ENCODE results near the gene MUC6. TPM values are rescaled to one million over a fixed set of nuclear protein-coding genes. Genes with fewer than 3 reads are reported as not detected.

The MUC6 gene
- total and polyA plus RNA-seq, 2 of the 8 experiments (the other 6 are each of a cell fraction or from before 2014, with no cell fraction given): not detected

DNA sequence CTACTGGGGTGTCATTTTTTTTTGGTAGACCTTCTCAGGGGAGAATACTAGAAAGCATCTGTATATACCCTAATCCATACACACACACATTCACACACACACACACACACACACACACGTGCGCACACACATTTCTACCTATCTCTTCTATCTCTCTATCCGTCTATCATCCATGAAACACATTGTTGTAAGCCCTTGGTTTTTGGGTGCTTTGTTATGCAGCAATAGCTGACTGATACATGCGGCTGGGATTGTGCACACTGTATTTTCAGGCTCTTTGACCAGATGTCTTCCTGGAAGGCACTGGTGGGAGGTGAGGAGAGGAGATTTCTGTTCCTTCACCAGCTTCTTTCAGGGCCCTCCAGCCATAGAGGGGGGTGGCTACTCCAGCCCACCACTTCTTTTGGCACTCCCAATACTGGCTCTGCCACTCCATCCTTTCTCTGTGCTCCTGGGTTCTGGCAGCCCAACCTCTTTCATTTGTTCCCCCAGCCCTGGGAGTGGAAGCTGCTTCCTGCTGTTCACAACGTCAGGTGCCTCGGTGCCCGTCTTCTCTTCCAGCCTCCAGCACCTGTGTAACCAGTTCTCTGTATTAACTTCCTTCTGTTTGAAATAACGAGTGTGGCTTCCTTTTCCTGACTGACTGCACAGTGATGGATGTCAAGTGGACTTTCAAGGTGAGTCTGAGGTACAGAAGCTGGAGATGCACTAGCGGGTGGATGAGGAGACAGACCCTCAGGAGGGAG is 25.7 kb upstream of the MUC6 start:
- Histone ChIP-seq H4K91ac (replicated peaks; ENCODE audit: insufficient read length, low read length) (no peak overlapping the region), H4K20me1 (replicated peaks in 1 of 2; ENCODE audit: control insufficient read depth in 1 of 2, insufficient read depth in 2 of 2, low read length in 2 of 2) (peaks cover 0 to 3% of the 10 kb centered on the region in 2 experiments), H3K4me1 (replicated peaks in 1 of 4; ENCODE audit: control insufficient read depth in 3 of 4, insufficient read depth in 4 of 4, low read length in 3 of 4) (no peaks in the 10 kb centered on the region), H2BK12ac (ENCODE audit: low read depth, low read length) (no peak overlapping the region), H3K4ac (replicated peaks; ENCODE audit: insufficient read length, low read depth, low read length) (no peak overlapping the region), H3K9me3 (ENCODE audit: insufficient read depth in 2 of 2, low read depth in 1 of 2, low read length in 1 of 2) (peaks cover 4 to 5% of the 10 kb centered on the region in 2 experiments; a peak in 2 of 4 replicates), H2BK20ac (ENCODE audit: low read length) (no peak overlapping the region), H4K8ac (ENCODE audit: extremely low read depth, insufficient read depth, low read length) (no peak overlapping the region), H3K14ac (ENCODE audit: insufficient read length) (no peak overlapping the region), H2AFZ (ENCODE audit: low read length) (no peak overlapping the region), H2BK5ac (ENCODE audit: low read depth, low read length) (no peak overlapping the region), H3K79me2 (ENCODE audit: control insufficient read depth in 1 of 2, insufficient read depth in 2 of 2, low read length in 2 of 2) (no peaks in the 10 kb centered on the region), H4K5ac (ENCODE audit: insufficient read length, low read depth, low read length) (no peak overlapping the region), H3K27ac (ENCODE audit: low read depth, low read length) (no peak overlapping the region), H2BK15ac (ENCODE audit: low read length) (no peak overlapping the region), H3K23ac (ENCODE audit: insufficient read length) (no peak overlapping the region), H3K36me3 (ENCODE audit: control insufficient read depth in 2 of 4, insufficient read depth in 4 of 4, low read length in 3 of 4) (no peaks in the 10 kb centered on the region), H3K56ac (replicated peaks; ENCODE audit: insufficient read length, low read depth, low read length) (no peak overlapping the region), H3K9ac (replicated peaks in 1 of 4; ENCODE audit: extremely low read depth in 1 of 4, low read depth in 3 of 4, low read length in 3 of 4) (no peak overlapping the region), H3K27me3 (replicated peaks in 1 of 4; ENCODE audit: control insufficient read depth in 3 of 4, extremely low read depth in 1 of 4, insufficient read depth in 3 of 4, low read length in 3 of 4) (no peaks in the 10 kb centered on the region), H3K79me1 (ENCODE audit: low read depth, low read length) (no peaks in the 10 kb centered on the region), H2AK5ac (ENCODE audit: low read depth, low read length) (no peak overlapping the region), H3K23me2 (ENCODE audit: low read depth, low read length) (peaks cover 2% of the 10 kb centered on the region; the same call in 1 of the 2 replicates), H2BK120ac (replicated peaks; ENCODE audit: low read depth, low read length) (no peak overlapping the region), H3K4me2 (ENCODE audit: insufficient read depth in 1 of 2, low read depth in 2 of 2, low read length in 2 of 2) (no peak overlapping the region), H3K18ac (ENCODE audit: extremely low read depth, low read length) (no peak overlapping the region), H3K4me3 (ENCODE audit: extremely low read depth in 1 of 4, insufficient read depth in 2 of 4, low read depth in 3 of 4, low read length in 4 of 4) (no peak overlapping the region)
- ChIA-PET CTCF (ENCODE audit: partially characterized antibody) (interaction anchor here (0.6 to 3.6 kb wide), 3 partner anchors 11 to 164 kb away, joined by 3 to 14 read pairs (median 3); no protein-coding TSS in a partner anchor), POLR2A (ENCODE audit: partially characterized antibody) (no interaction called here)
- DNase-seq (ENCODE audit: low read depth in 1 of 2, low spot score in 2 of 2) (no peak), FAIRE-seq (no peak)
- 77% methylated on average over 9 of the region's 9 CpGs; no CpG with 5 or more reads in 1 of the 2 experiments for WGBS, 2 experiments (ENCODE audit: extremely low coverage in 1 of 2, insufficient coverage in 1 of 2, insufficient read length in 1 of 2, insufficient replicate concordance in 2 of 2, low coverage in 1 of 2, low lambda C conversion rate in 2 of 2, missing lambda C conversion rate in 1 of 2)
- TF ChIP-seq SRF (IDR thresholded peaks at IDR 0.05; ENCODE audit: low read depth, low read length): no peak
- no peak for TF ChIP-seq MAFK (IDR thresholded peaks at IDR 0.05; ENCODE audit: low read depth, low read length)
- no peak for TF ChIP-seq EZH2 (IDR thresholded peaks at IDR 0.05; ENCODE audit: low read depth, low read length, severe bottlenecking)
- no peak for TF ChIP-seq RNF2 (IDR thresholded peaks at IDR 0.05; ENCODE audit: borderline replicate concordance, low read depth, low read length, missing control alignments, poor library complexity, severe bottlenecking)
- TF ChIP-seq SAP30 (IDR thresholded peaks at IDR 0.05; ENCODE audit: insufficient read depth, insufficient replicate concordance, low read length): no peak
- TF ChIP-seq CTBP2 (IDR thresholded peaks at IDR 0.05; ENCODE audit: borderline replicate concordance, insufficient read depth, insufficient read length, low read length): no peak
- no peak for TF ChIP-seq SP1 (IDR thresholded peaks at IDR 0.05; ENCODE audit: low read depth, low read length)
- no peak for TF ChIP-seq TAF1 (IDR thresholded peaks at IDR 0.05; ENCODE audit: low read depth, low read length)
- TF ChIP-seq TCF12 (IDR thresholded peaks at IDR 0.05; ENCODE audit: low read depth, low read length): no peak
- no peak for TF ChIP-seq RFX5 (IDR thresholded peaks at IDR 0.05; ENCODE audit: borderline replicate concordance, low read depth, low read length)
- TF ChIP-seq, protein P1, sequence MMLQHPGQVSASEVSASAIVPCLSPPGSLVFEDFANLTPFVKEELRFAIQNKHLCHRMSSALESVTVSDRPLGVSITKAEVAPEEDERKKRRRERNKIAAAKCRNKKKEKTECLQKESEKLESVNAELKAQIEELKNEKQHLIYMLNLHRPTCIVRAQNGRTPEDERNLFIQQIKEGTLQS (IDR thresholded peaks at IDR 0.05; ENCODE audit: insufficient read depth, low read depth, low read length): no peak
- no peak for TF ChIP-seq KDM5A (IDR thresholded peaks at IDR 0.05; ENCODE audit: low read length)

Measured in H1 (cell line).